Astrocyte (in vitro differentiated cells and primary cell): ENCODE measurements around the gene EBLN1.

Source experiments
- EZH2 ChIP-seq: IDR thresholded peaks from 2 replicates; pipeline ENCODE4 v1.6.1; 2012; ENCODE audit warnings: mild to moderate bottlenecking, low read length, inconsistent platforms; ENCODE audit not compliant: insufficient read depth
- TF ChIP-seq, protein P1 (sequence below): IDR thresholded peaks from 2 replicates; pipeline ENCODE4 v1.5.1; 2011; ENCODE audit warnings: low read depth, mild to moderate bottlenecking, inconsistent platforms, low read length, moderate library complexity; ENCODE audit not compliant: insufficient read depth

DNA sequence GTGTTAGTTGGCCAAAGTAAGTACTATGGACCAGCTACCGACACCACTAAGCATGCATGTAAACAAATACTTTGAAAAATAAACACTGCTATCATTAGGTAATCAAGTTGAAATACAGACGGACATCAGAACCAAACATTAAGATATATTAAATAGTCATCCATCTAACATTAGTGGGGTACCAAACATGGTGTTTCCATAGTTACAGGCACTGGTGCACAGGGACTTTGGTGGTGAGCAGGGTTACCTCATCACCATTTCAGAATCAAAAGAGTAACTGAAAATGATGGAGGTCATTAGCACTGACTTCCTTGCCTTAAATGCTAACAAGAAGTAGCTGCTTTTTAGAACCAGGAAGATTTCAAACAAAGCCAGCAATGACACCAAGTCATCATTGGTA, 23.9 kb downstream of the EBLN1 start:
- TF ChIP-seq, protein P1, sequence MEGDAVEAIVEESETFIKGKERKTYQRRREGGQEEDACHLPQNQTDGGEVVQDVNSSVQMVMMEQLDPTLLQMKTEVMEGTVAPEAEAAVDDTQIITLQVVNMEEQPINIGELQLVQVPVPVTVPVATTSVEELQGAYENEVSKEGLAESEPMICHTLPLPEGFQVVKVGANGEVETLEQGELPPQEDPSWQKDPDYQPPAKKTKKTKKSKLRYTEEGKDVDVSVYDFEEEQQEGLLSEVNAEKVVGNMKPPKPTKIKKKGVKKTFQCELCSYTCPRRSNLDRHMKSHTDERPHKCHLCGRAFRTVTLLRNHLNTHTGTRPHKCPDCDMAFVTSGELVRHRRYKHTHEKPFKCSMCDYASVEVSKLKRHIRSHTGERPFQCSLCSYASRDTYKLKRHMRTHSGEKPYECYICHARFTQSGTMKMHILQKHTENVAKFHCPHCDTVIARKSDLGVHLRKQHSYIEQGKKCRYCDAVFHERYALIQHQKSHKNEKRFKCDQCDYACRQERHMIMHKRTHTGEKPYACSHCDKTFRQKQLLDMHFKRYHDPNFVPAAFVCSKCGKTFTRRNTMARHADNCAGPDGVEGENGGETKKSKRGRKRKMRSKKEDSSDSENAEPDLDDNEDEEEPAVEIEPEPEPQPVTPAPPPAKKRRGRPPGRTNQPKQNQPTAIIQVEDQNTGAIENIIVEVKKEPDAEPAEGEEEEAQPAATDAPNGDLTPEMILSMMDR = no peak
- TF ChIP-seq EZH2 = no peak
